GM06990 (cell line): ENCODE measurements around the gene PLEKHH3.

Experiments used
- DNase-seq: peaks from one replicate; pipeline ENCODE4 v3.0.0-alpha.2; 2011; ENCODE audit not compliant: insufficient read length; ENCODE audit errors: extremely low read depth
- H3K27me3 ChIP-seq: replicated peaks from 2 replicates; pipeline ENCODE4 v1.6.0; 2011; ENCODE audit warnings: low read length; ENCODE audit not compliant: control insufficient read depth, insufficient read depth
- H3K36me3 ChIP-seq: 2 replicates; pipeline ENCODE4 v1.5.1; 2011; ENCODE audit warnings: low read length; ENCODE audit not compliant: control insufficient read depth, insufficient read depth
- H3K4me3 ChIP-seq: replicated peaks from 2 replicates; pipeline ENCODE4 v1.5.1; 2011; ENCODE audit warnings: low read depth, mild to moderate bottlenecking, control low read depth, low read length
- TF ChIP-seq, protein P1 (sequence below): IDR thresholded peaks from 2 replicates; pipeline ENCODE4 v1.5.1; 2011; ENCODE audit warnings: low read length, control low read depth, mild to moderate bottlenecking, inconsistent platforms; ENCODE audit not compliant: insufficient read depth, poor library complexity, severe bottlenecking

Gene PLEKHH3

GRCh38 chr17:42680331-42680808 lies 3.6 kb upstream of the PLEKHH3 start:
- Histone ChIP-seq H3K36me3 (peaks cover 2% of the 10 kb centered on the region), H3K27me3 (no peaks in the 10 kb centered on the region), H3K4me3 (peak overlapping the region; percentile 60)
- TF ChIP-seq, protein P1, sequence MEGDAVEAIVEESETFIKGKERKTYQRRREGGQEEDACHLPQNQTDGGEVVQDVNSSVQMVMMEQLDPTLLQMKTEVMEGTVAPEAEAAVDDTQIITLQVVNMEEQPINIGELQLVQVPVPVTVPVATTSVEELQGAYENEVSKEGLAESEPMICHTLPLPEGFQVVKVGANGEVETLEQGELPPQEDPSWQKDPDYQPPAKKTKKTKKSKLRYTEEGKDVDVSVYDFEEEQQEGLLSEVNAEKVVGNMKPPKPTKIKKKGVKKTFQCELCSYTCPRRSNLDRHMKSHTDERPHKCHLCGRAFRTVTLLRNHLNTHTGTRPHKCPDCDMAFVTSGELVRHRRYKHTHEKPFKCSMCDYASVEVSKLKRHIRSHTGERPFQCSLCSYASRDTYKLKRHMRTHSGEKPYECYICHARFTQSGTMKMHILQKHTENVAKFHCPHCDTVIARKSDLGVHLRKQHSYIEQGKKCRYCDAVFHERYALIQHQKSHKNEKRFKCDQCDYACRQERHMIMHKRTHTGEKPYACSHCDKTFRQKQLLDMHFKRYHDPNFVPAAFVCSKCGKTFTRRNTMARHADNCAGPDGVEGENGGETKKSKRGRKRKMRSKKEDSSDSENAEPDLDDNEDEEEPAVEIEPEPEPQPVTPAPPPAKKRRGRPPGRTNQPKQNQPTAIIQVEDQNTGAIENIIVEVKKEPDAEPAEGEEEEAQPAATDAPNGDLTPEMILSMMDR: no peak
- DNase-seq: peak; percentile 55

- H3K27me3 ChIP-seq: no peaks in the 10 kb centered on the region
- TF ChIP-seq, protein P1: peak; percentile 54
- peak overlapping the region; percentile 60 for H3K4me3 ChIP-seq
- H3K36me3 ChIP-seq: peaks cover 2% of the 10 kb centered on the region
- peak; percentile 94 for DNase-seq
Observed at GRCh38 chr17:42679492-42680330, 2.9 kb upstream of the PLEKHH3 start.

- TF ChIP-seq, protein P1: no peak
- peak; percentile 74 for DNase-seq
- H3K27me3 ChIP-seq: no peaks in the 10 kb centered on the region
- H3K36me3 ChIP-seq: peaks cover 2% of the 10 kb centered on the region
- H3K4me3 ChIP-seq: peak overlapping the region; percentile 71
Observed at GRCh38 chr17:42678951-42679491, 2.2 kb upstream of the PLEKHH3 start.

DNA sequence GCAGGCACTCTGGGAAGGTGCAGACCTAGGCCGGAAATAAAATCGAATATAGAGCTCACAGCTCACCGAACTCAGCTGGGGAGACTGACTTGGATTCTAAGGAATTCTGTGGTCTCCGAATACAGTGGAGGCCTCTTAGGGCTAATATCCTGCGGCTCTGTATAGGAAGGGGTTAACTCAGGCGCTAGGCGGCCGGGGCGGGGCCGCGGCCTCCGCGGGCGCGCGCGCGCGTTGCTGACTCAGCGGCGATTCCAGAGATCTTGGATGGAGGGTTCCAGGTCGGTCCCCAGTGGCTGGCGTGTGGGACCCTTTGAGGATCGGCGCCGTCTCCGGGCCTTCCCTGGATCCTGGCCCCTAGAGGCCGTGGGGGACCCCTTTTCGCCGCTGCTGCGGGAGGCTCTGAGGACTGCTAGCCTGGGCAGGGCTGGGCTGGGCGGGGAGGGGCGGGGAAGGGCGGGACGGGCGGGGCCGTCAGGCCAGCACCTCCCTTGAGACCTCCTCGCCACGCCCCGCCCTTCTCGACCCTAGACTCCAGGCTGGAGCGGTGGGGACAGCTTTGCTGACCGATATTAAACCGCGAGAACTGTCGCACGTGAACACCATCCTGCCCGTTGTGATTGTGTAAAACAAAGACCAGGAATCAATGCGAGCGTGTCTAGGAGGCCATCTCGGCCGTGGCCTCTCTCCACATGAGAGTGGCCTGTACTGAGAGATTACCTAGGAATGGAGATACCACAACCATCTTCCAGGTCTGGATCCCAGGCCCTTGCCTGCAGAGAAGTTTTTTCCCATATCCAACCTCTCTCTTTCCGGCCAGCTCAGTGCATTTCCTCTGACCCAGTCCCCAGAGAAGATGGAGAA lies 1.4 kb upstream of the PLEKHH3 start:
- Histone ChIP-seq H3K27me3 (no peaks in the 10 kb centered on the region), H3K4me3 (peak overlapping the region; percentile 71), H3K36me3 (peaks cover 4% of the 10 kb centered on the region)
- DNase-seq: peak; percentile 88
- TF ChIP-seq, protein P1: no peak

- H3K36me3 ChIP-seq: peaks cover 7% of the 10 kb centered on the region
- TF ChIP-seq, protein P1: no peak
- peak; percentile 98 for DNase-seq
- H3K4me3 ChIP-seq: peak overlapping the region; percentile 90
- H3K27me3 ChIP-seq: no peaks in the 10 kb centered on the region
Observed at GRCh38 chr17:42677012-42677857, 441 bp upstream of the PLEKHH3 start.
